Measurements from ENCODE around the gene STK33. TPM values are rescaled to one million over a fixed set of nuclear protein-coding genes. Genes with fewer than 3 reads are reported as not detected.
A peak's percentile ranks its signal among the peaks of the same experiment; 100 is the strongest.

STK33 gene
- total RNA-seq, 1 donor from 2014 or later: 22.4 TPM

DNA sequence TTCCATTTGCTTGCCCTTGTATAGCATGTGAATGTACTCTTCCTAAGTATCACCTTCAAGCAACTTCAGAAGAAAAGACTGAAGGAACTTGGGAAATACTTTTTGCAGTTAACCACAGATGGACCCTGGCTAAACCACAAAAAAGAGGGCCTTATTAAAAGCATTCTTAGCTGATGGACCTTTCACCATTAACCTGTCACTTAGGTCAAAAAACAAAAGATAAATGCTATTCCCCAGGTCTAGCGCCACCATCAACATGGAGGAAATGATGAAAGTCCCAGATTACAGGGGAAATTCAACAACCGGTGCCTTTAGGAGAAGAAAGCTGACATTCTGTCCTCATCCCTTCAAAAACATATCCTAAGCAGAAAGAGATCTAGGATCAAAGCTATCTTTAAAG is 29.5 kb downstream of the STK33 start:
- no peak for ATAC-seq
- intact Hi-C loops (cut with micrococcal nuclease): loop anchor here (10.0 kb wide), 1 partner anchor 230 kb away; no protein-coding TSS in a partner anchor
- no peak for DNase-seq

DNA sequence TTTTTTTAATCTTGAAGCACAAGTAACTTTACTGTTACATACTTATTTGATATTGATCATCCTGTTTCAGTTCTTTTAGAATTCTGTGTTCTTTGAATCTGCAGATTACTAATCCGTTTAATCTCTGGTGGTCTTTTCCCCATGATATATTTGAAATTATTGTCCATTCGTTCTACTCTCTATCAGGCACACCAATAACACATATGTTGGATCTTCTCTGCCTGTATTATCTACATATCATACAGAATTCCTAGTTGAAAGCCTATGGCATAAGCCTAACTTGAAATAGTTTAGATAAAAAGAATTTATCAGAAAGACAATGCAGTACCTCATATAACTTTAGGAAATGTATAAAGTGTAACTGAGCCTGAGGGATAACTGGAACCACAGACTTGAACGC is 32.6 kb downstream of the STK33 start:
- ATAC-seq (no peak), DNase-seq (no peak)
- intact Hi-C loops (cut with micrococcal nuclease): loop anchor here (10.0 kb wide), 1 partner anchor 227 kb away; no protein-coding TSS in a partner anchor

DNA sequence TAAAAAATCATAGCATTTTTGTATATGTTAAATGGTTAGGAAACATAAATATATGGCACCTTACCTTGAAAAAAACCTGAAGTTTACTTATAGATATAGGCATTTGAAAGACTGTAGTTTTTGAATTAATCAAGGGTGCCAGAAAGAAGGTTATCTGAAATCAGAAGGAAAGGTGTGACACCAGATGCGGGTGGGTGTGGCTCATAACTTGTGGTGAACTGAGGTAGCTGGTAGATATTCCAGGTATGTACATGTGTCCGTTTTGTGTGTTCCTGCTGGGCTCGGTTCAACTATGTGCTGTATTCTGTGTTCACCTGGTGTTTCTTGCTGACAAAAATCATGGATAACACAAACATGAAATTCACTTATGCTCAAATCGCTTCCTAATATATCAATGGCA is 35.6 kb downstream of the STK33 start:
- no peak for DNase-seq
- ATAC-seq: no peak
- intact Hi-C loops (cut with micrococcal nuclease): no loop called here

DNA sequence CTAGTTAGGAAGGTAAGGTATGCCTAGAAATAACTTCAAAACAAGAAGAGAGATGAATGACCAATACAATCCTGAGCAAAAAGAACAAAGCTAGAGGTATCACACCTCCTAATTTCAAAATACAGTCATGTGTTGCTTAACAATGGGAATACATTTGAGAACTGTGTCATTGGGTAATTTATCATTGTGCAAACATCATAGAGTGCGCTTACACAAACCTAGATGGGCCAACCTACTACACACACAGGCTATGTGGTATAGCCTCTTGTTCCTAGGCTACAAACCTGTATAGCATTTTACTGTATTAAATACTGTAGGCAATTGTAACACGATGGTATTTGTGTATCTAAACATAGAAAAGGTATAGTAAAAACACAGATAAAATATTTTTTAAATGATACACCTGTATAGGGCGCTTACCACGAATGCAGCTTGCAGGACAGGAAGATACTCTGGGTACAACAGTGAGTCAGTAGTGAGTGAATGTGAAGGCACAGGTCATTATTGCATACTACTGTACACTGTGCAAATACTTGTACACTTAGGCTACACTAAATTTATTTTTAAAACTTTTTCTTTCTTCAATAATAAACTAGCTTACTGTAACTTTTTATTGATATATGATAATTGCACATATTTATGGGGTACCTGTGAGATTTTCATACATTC is 48.2 kb downstream of the STK33 start:
- intact Hi-C loops (cut with micrococcal nuclease): no loop called here
- no peak for ATAC-seq
- no peak for DNase-seq

DNA sequence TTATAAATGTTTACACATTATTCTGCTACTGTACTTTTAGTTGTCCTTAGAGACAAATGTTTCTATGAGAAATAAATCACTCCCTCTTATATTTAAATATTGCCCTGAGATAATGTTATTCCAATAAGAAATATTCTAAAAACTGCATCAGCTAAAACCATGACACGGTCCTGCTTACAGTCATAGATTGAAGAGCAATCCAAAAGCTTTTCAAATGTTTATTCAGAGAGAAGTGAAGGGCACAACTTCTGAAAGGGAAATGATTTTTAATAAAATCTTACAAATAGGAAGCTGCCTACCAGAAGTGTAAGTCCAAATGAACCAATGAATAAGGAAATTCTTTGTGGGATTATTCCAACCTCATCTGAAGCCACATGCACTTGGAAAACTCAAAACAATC is 49.2 kb downstream of the STK33 start:
- DNase-seq (no peak), ATAC-seq (no peak)
- intact Hi-C loops (cut with micrococcal nuclease): no loop called here

DNA sequence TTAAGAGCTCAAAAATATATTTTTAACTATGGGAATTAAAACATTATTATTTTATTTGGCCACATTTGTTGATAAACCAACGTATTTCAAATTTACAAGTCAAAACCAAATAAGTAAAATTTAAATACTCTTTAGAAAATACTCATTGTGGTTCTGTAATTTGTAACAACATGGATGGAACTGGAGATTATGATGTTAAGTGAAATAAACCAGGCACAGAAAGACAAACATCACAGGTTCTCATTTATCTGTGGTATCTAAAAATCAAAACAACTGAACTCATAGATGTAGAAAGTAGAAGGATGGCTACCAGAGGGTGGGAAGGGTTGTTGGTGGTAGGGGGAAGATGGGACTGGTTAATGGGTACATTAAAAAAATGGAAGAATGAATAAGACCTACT is 50.8 kb downstream of the STK33 start:
- DNase-seq (no peak), ATAC-seq (no peak)
- intact Hi-C loops (cut with micrococcal nuclease): no loop called here

DNA sequence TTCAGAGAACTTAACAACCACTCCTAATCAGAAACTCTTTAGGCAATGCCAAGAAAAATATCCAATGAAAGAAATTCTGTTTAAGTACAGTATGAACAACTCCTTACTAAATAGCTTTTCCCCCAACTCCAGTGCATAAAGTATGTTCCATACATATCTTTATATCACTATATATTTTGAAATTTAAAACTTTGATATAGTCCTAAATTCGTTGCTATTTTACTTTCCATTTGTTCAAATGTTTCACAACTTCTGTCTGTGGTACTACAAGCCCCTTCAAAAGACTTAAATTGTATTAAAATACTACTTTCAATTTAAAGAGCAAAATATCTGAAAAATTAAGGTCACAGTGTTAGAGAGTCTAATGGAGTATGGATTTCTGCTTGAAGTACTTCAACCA is 52.6 kb downstream of the STK33 start:
- ATAC-seq: no peak

DNA sequence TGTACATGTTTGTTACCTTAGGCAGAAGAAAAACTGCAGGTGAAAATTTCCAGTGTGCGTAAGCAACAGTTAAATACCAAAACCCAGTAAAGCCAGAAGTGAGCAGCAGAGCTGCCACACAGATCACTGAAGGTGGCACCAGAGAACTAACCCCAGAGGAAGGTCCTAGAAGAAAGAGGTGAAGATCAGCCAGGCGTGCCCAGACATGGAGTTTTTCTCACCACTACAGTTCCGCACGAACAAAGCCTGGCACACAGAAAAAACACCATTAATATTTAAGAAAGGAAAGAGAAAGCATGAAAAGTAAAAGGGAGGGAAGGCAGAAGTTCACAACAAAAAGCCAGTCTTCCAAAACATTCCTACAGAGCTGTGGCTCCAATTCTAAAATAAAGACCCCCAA is 60.7 kb downstream of the STK33 start:
- ATAC-seq (no peak), DNase-seq (no peak)
- intact Hi-C loops (cut with micrococcal nuclease): no loop called here

More for the DNA sequence above, 52.6 kb downstream of the STK33 start:
- intact Hi-C loops (cut with micrococcal nuclease): no loop called here
- no peak for DNase-seq

DNA sequence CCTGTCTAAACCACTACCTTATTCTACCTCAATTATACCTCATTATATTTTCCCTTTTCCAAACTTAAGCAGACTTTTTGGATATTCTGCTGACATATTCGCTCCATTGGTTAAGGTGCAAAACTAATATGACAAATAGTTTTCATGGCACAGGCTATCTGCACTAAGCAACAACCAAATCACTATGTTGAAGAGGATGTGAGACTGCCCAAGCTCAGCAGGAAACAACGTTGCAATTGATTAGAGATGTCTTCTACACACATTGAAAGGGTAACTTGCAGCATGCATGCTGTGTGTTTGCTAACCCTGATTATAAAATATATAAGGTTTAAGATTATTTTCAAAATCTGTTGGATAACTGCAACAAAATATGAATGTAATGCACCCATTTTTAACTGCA is 61.6 kb downstream of the STK33 start:
- no peak for DNase-seq
- no peak for ATAC-seq
- intact Hi-C loops (cut with micrococcal nuclease): no loop called here

DNA sequence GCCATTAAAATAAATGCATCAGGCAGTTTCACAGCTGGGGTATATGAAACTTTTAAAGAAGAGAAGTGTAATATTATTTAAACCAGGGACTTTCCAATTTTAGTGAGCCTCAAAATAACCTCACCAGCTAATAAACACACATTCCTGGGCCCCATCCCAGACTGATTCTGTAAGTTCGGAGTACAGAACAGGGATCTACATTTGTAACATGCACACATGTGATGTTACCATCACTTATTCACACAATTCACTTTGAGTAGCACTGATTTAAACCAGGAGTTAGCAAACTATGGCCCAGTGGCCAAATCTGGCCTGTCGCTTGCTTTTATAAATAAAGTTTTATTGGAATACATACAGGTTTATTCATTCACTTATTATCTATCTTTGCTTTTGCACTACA is 62.0 kb downstream of the STK33 start:
- no peak for ATAC-seq
- no peak for DNase-seq
- intact Hi-C loops (cut with micrococcal nuclease): no loop called here

DNA sequence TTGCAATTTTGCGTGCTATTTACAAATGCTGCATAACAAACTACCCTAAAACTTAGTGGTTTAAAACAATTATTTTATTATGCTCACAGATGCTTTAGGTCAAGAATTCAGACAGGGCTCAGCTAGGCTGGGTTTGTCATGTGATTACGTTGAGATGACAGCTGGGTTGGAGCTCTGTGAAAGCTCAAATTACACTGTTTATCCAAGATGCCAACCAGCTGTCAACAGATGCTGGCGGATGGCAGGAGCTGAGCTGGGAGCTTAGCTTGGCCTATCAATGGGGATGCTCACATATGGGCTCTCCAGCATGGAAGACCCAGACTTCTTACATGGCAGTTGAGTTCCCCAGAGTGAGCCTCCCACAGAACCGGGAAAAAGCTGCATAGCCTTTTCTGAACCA is 62.7 kb downstream of the STK33 start:
- ATAC-seq (peak; percentile 97), DNase-seq (peak; percentile 59)
- intact Hi-C loops (cut with micrococcal nuclease): no loop called here

DNA sequence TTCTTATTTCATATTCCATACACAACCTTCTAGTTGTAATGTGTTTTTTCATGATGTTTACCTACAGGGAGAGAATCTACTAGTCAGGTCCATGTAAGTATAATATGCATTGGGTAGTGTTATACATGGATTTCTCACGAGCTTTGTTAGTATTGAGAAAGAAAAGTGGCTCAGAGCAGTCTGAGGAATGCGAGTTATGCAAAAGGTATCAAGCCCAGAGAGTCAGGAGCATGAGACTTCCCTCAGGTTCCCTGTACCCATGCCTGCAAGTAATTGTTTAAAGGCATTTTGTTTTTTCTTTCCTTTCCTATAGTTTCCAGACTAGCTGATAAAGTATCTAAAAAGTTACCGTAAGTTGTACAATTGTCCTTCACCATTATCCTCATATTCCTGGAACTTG is 66.1 kb downstream of the STK33 start:
- no peak for ATAC-seq
- DNase-seq: no peak
- intact Hi-C loops (cut with micrococcal nuclease): no loop called here

DNA sequence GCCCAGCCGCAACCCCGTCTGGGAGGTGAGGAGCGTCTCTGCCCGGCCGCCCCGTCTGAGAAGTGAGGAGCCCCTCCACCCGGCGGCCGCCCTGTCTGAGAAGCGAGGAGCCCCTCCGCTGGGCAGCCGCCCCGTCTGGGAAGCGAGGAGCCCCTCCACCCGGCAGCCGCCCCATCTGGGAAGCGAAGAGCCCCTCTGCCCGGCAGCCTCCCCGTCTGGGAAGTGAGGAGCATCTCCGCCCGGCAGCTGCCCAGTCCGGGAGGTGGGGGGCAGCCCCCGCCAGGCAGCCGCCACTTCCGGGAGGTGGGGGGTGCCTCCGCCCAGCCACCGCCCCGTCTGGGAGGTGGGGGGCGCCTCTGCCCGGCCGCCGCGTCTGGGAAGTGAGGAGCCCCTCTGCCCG is 70.6 kb downstream of the STK33 start:
- no peak for DNase-seq
- ATAC-seq: no peak
- intact Hi-C loops (cut with micrococcal nuclease): no loop called here

DNA sequence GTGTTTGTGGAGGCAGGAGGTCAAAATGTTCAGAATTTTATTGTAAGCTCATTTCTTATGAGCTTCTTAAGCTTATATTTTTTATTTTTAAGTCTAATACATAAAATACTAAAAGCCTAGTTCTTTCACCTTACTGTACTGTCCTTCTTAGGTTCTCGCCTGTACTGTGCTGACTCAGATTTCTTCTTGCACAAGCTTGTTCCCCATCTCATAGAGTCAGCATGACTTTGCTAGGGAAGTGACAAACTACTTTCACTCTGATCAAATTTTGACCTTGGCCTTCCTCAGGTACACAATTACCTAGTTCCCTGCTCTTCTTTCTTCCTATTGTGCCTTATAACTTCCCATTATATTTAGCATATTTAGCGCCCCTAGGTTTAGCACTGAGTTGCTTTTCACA is 81.5 kb downstream of the STK33 start:
- DNase-seq (no peak), ATAC-seq (no peak)
- intact Hi-C loops (cut with micrococcal nuclease): no loop called here

DNA sequence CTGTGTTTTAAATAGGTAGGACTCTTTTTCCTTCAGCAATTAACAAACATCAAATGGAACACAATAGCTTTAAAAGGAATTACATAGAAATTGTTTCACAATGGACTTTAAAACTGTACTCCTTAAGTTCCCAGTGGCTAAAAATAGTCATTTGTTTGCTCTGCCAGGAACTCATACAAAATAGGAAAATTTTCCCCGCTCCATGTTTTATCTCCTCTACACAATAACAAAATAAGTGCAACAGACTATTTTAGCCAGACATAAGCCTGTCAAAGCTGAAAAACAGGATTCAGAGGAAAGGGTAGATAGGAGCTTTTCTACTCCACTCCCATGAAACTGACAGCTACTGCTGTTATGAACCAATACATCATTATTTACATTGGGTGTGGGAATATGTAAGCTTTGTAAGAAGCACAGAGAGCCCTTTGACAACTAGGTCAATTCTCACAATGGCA is 90.1 kb downstream of the STK33 start:
- intact Hi-C loops (cut with micrococcal nuclease): no loop called here
- ATAC-seq: no peak
- DNase-seq: no peak

DNA sequence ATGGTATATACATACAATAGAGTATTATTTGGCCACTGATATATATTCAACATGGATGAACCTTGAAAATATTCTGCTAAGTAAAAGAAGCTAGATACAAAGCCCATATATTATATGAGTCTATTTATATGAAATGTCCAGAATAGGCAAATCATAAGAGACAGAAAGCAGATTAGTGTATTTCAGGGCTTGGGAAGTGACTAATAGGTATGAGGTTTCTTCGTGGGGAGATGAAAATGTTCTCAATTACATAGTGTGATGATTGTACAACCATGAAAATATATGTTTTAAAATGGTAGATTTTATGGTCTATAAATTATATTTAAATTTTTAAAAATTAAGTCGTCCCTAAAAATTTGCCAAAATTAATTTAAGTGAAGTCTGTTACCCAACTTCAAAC is 92.2 kb downstream of the STK33 start:
- intact Hi-C loops (cut with micrococcal nuclease): no loop called here
- DNase-seq (no peak), ATAC-seq (no peak)

DNA sequence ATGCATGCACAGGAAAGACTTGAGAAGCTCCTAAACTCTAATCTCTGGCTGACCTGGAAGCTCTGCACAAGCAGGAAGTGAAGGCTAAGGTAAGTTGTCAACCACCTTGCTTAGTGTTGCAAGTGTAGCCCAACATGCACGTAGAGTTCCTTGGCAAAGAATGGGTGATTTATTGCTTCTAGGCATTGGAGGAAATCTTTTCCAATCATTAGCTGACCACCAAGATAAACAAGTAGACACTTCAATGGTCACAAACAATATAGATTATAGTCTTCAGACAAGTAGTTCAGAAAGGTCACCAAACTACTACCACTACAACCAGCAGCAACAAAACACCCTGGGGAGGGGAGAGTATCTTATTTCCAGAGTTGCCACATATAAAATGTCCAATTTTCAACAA is 105.6 kb downstream of the STK33 start:
- no peak for DNase-seq
- ATAC-seq: no peak
- intact Hi-C loops (cut with micrococcal nuclease): no loop called here

DNA sequence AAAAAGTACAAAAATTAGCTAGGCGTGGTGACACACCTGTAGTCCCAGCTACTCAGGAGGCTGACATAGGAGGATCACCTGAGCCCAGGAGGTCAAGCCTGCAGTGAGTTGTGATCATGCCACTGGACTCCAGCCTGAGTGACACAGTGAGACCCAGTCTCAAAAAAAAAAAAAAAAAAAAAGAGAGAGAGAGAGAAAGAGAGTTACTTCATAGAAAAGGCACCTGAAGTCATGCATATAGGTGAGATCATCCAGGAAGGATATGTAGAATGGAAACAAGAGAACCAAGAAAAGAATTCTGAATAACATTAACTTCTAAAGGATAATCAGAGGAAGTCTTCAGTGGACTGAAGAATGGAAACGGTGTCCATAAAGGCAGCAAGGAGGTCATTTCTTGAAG is 106.8 kb downstream of the STK33 start:
- intact Hi-C loops (cut with micrococcal nuclease): no loop called here
- DNase-seq (no peak), ATAC-seq (no peak)

DNA sequence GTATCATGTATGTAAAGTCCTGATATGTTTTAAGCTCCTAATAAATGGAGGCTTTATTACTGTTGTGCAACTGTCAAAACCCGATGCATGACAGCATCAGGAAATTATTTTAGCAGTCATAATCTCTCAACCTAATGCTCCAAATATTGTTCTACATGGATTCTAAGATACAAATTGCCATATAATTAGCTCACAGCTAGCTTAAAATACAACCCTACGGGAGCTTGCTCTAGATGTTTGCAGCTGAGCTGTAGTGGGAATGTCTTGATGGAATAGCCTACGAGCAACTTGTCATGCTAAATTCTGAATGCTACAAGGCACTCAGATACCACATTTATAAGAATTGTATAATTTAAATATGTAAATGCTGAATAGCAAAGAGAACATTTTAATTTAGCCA is 109.8 kb downstream of the STK33 start:
- DNase-seq: no peak
- ATAC-seq: peak; percentile 45

DNA sequence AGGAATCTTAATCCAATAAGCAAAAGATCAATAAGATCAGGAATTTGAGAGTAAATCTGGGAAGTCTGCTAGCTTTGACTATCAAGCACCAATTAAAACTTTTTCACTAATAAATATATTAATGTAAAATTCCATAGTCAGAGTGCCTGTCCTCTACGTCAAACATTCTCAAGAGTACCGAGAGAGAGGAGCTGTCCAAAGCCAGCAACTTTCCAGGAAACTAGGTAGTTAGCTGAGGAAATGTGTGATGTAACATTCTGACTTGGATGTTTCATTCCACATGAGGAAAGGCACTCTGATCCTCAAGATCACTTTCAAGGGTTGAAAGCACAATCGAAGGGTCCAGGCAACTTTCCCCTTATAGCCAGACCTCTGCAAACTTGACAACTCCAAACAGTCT is 113.2 kb downstream of the STK33 start:
- DNase-seq (no peak), ATAC-seq (no peak)
- intact Hi-C loops (cut with micrococcal nuclease): no loop called here

More for the DNA sequence above, 109.8 kb downstream of the STK33 start:
- intact Hi-C loops (cut with micrococcal nuclease): no loop called here

DNA sequence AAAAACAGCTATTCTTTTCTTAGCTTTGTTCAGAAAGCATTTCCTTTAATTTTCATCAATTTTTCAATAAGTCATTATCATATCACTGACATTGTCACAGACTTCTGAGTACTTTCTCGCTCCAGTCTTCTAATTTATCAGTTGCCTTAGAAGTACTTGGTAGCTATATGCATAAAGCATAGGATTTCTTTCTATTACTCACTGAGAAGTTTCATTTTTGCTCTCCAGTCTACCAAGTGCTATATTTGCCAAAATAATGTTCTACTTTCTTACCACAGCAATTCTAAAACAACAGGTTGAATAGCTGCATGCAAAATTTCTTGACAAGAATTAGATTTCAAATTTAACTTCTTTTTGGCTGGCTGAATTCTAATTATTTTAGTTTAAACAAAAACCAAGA is 116.3 kb downstream of the STK33 start:
- DNase-seq (no peak), ATAC-seq (no peak)
- intact Hi-C loops (cut with micrococcal nuclease): no loop called here

DNA sequence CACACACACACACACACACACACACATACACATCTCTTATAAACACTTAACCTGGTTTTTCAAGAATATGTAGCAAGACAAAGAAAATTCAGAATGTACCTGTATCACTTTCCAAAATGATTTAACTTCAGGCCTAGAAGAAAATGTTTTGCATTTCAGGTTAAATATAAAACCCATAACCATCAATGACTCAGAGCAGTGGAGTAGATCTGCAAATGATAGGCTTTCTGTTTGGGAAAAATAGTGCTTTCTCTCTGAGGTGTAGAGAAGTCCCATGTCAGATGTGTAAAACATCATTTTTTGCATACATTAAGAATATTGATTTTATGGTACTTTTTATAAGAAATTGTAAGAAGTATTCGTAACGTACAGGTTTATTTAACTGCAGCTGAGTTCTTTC is 116.9 kb downstream of the STK33 start:
- DNase-seq (no peak), ATAC-seq (no peak)
- intact Hi-C loops (cut with micrococcal nuclease): no loop called here
